ENCODE results near the gene PDE4B.

The PDE4B gene

GRCh38 chr1:66270119-66270812 lies 477.6 kb downstream of the PDE4B start:
- no peak for DNase-seq

GRCh38 chr1:66271216-66271903 lies 478.7 kb downstream of the PDE4B start:
- peak; percentile 99 for DNase-seq

GRCh38 chr1:66271904-66272254 lies 479.2 kb downstream of the PDE4B start:
- peak; percentile 66 for DNase-seq

GRCh38 chr1:66273656-66274055 lies 481.0 kb downstream of the PDE4B start:
- DNase-seq, result no peak

- peak; percentile 57 for DNase-seq
Measured at GRCh38 chr1:66274634-66275033, 481.9 kb downstream of the PDE4B start.

- DNase-seq, result no peak
Measured at GRCh38 chr1:66275083-66275482, 482.4 kb downstream of the PDE4B start.

GRCh38 chr1:66275601-66276023 lies 482.9 kb downstream of the PDE4B start:
- DNase-seq, result no peak

GRCh38 chr1:66276218-66276617 lies 483.5 kb downstream of the PDE4B start:
- DNase-seq, result no peak

GRCh38 chr1:66278260-66279021 lies 485.7 kb downstream of the PDE4B start:
- no peak for DNase-seq

GRCh38 chr1:66281808-66282207 lies 489.1 kb downstream of the PDE4B start:
- no peak for DNase-seq

GRCh38 chr1:66282343-66282852 lies 489.7 kb downstream of the PDE4B start:
- DNase-seq, result peak; percentile 85

- no peak for DNase-seq
Measured at GRCh38 chr1:66282891-66283621, 490.4 kb downstream of the PDE4B start.

- peak; percentile 53 for DNase-seq
Measured at GRCh38 chr1:66283622-66284041, 490.9 kb downstream of the PDE4B start.

- DNase-seq, result no peak
Measured at GRCh38 chr1:66284746-66285145, 492.1 kb downstream of the PDE4B start.

- no peak for DNase-seq
Measured at GRCh38 chr1:66285618-66286270, 493.0 kb downstream of the PDE4B start.

GRCh38 chr1:66286307-66286706 lies 493.6 kb downstream of the PDE4B start:
- DNase-seq, result no peak

- DNase-seq, result no peak
Measured at GRCh38 chr1:66288048-66288447, 495.4 kb downstream of the PDE4B start.

- no peak for DNase-seq
Measured at GRCh38 chr1:66290761-66291530, 498.3 kb downstream of the PDE4B start.

- DNase-seq, result no peak
Measured at GRCh38 chr1:66291531-66291864, 498.8 kb downstream of the PDE4B start.

- no peak for DNase-seq
Measured at GRCh38 chr1:66292305-66292704, 499.6 kb downstream of the PDE4B start.

- DNase-seq, result no peak
Measured at GRCh38 chr1:66292944-66293343, 500.2 kb downstream of the PDE4B start.
